ENCODE results near the gene BMERB1.
"Not testable (repeated sequence)": the region's sequence is repeated elsewhere in the genome, so short reads cannot be mapped to it uniquely, and the experiment has no call there.

GRCh38 chr16:15389916-15390315 is 44.5 kb upstream of the BMERB1 start:
- TF ChIP-seq, protein P1, sequence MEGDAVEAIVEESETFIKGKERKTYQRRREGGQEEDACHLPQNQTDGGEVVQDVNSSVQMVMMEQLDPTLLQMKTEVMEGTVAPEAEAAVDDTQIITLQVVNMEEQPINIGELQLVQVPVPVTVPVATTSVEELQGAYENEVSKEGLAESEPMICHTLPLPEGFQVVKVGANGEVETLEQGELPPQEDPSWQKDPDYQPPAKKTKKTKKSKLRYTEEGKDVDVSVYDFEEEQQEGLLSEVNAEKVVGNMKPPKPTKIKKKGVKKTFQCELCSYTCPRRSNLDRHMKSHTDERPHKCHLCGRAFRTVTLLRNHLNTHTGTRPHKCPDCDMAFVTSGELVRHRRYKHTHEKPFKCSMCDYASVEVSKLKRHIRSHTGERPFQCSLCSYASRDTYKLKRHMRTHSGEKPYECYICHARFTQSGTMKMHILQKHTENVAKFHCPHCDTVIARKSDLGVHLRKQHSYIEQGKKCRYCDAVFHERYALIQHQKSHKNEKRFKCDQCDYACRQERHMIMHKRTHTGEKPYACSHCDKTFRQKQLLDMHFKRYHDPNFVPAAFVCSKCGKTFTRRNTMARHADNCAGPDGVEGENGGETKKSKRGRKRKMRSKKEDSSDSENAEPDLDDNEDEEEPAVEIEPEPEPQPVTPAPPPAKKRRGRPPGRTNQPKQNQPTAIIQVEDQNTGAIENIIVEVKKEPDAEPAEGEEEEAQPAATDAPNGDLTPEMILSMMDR (IDR thresholded peaks at IDR 0.05) = not testable (repeated sequence)
- not testable (repeated sequence) for TF ChIP-seq NFIC (IDR thresholded peaks at IDR 0.05; ENCODE audit: borderline replicate concordance); FOXM1 (IDR thresholded peaks at IDR 0.05; ENCODE audit: low read depth); EZH2phosphoT487 (IDR thresholded peaks at IDR 0.05; ENCODE audit: borderline replicate concordance, low read depth); GATA2 (CRISPR knock-in tag; IDR thresholded peaks at IDR 0.05); EP300 (IDR thresholded peaks at IDR 0.05; ENCODE audit: borderline replicate concordance in 1 of 2, low read depth in 1 of 2, low read length in 1 of 2); REST (IDR thresholded peaks at IDR 0.05; ENCODE audit: low read depth, low read length)
- TF ChIP-seq, protein P2, sequence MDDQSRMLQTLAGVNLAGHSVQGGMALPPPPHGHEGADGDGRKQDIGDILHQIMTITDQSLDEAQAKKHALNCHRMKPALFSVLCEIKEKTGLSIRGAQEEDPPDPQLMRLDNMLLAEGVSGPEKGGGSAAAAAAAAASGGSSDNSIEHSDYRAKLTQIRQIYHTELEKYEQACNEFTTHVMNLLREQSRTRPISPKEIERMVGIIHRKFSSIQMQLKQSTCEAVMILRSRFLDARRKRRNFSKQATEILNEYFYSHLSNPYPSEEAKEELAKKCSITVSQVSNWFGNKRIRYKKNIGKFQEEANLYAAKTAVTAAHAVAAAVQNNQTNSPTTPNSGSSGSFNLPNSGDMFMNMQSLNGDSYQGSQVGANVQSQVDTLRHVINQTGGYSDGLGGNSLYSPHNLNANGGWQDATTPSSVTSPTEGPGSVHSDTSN (IDR thresholded peaks at IDR 0.05) = not testable (repeated sequence)
- TF ChIP-seq, protein P3, sequence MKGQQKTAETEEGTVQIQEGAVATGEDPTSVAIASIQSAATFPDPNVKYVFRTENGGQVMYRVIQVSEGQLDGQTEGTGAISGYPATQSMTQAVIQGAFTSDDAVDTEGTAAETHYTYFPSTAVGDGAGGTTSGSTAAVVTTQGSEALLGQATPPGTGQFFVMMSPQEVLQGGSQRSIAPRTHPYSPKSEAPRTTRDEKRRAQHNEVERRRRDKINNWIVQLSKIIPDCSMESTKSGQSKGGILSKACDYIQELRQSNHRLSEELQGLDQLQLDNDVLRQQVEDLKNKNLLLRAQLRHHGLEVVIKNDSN (IDR thresholded peaks at IDR 0.05; ENCODE audit: borderline replicate concordance, low read depth) = not testable (repeated sequence)
